Caco-2 (cell line): ENCODE measurements around the gene MUC6. TPM values are rescaled to one million over a fixed set of nuclear protein-coding genes. Genes with fewer than 3 reads are reported as not detected.
A peak's percentile ranks its signal among the peaks of the same experiment; 100 is the strongest.

Source experiments
- BruUV-seq: library from RNA; stranded (reverse); fragments of 400-500 nt; replicated peaks from 2 replicates; lab custom pipeline; 2021; lab: Mats Ljungman, UMichigan
- CTCF ChIA-PET: fragments of 300-600 bp; sonication (Branson Sonifier 250); formaldehyde crosslinking; loops from one replicate; lab custom pipeline; 2022; ENCODE audit warnings: antibody characterized with exemption; lab: Charles Lee
- POLR2A ChIA-PET: fragments of 300-600 bp; sonication (Branson Sonifier 250); formaldehyde crosslinking; loops from one replicate; lab custom pipeline; 2022; ENCODE audit warnings: antibody characterized with exemption; lab: Charles Lee
- DNase-seq, 2 experiments: peaks; one replicate each; pipeline versions ENCODE4 v3.0.0 to v3.0.0-alpha.2; 2020 to 2022
- H3K27me3 ChIP-seq: replicated peaks from 2 replicates; pipeline ENCODE4 v1.6.0; 2011; ENCODE audit warnings: low read length; ENCODE audit not compliant: control insufficient read depth, insufficient read depth
- H3K36me3 ChIP-seq: 2 replicates; pipeline ENCODE4 v1.5.1; 2011; ENCODE audit warnings: low read length; ENCODE audit not compliant: control insufficient read depth, insufficient read depth
- H3K4me1 ChIP-seq: fragments of 250-450 bp; sonication (Bioruptor Pico); 2 replicates; pipeline ENCODE4 v1.5.1; 2020; ENCODE audit warnings: mild to moderate bottlenecking
- H3K4me3 ChIP-seq: 2 replicates; pipeline ENCODE4 v1.5.1; 2011; ENCODE audit warnings: low read depth, mild to moderate bottlenecking, control low read depth, low read length
- H3K9me3 ChIP-seq: fragments of 250-450 bp; sonication (Bioruptor Pico); 2 replicates; pipeline ENCODE4 v1.5.1; 2020; ENCODE audit warnings: mild to moderate bottlenecking, moderate library complexity
- H3K27ac Mint-ChIP-seq: one replicate; pipeline ENCODE4 v1.8.0; 2022; ENCODE audit warnings: mixed read lengths; ENCODE audit not compliant: unreplicated experiment
- H3K27me3 Mint-ChIP-seq: one replicate; pipeline ENCODE4 v1.8.0; 2022; ENCODE audit warnings: mixed read lengths; ENCODE audit not compliant: insufficient read depth, unreplicated experiment
- H3K36me3 Mint-ChIP-seq: one replicate; pipeline ENCODE4 v1.8.0; 2022; ENCODE audit warnings: mild to moderate bottlenecking, mixed read lengths; ENCODE audit not compliant: insufficient read depth, unreplicated experiment
- H3K4me1 Mint-ChIP-seq: one replicate; pipeline ENCODE4 v1.8.0; 2022; ENCODE audit warnings: low read depth, mixed read lengths; ENCODE audit not compliant: unreplicated experiment
- H3K4me3 Mint-ChIP-seq: one replicate; pipeline ENCODE4 v1.8.0; 2022; ENCODE audit warnings: mild to moderate bottlenecking, moderate library complexity, mixed read lengths; ENCODE audit not compliant: unreplicated experiment
- H3K9me3 Mint-ChIP-seq: one replicate; pipeline ENCODE4 v1.8.0; 2022; ENCODE audit warnings: mixed read lengths; ENCODE audit not compliant: unreplicated experiment
- CTCF ChIP-seq, 2 experiments: fragments of 200-600 bp in 1 of 2; IDR thresholded peaks; 1 replicate in 1 of 2; 2 replicates in 1 of 2; pipeline versions ENCODE4 v1.5.1 to v1.8.0; 2011 to 2022; ENCODE audit warnings: antibody characterized with exemption in 1 of 2, control low read depth in 1 of 2, inconsistent platforms in 1 of 2, low read depth in 1 of 2, low read length in 1 of 2, mild to moderate bottlenecking in 1 of 2, moderate library complexity in 1 of 2; ENCODE audit not compliant: insufficient read depth in 1 of 2, severe bottlenecking in 1 of 2, unreplicated experiment in 1 of 2
- intact Hi-C: fragments of 100-400 bp; cut with micrococcal nuclease; formaldehyde crosslinking; loops from one replicate; pipeline ENCODE4 v1.10.0; 2022; ENCODE audit not compliant: unreplicated experiment
- total RNA-seq: library from RNA; stranded (reverse); gene quantifications from 2 replicates; pipeline ENCODE4 v1.2.3, GENCODE V29; 2022

The MUC6 gene
- total RNA-seq, 1 experiment from 2014 or later, result not detected

GRCh38 chr11:1064167-1064566 is 27.6 kb upstream of the MUC6 start:
- Histone ChIP-seq H3K4me3 (no peak overlapping the region), H3K4me1 (no peaks in the 10 kb centered on the region), H3K27me3 (no peaks in the 10 kb centered on the region), H3K36me3 (no peaks in the 10 kb centered on the region), H3K9me3 (peaks cover 10% of the 10 kb centered on the region)
- CTCF ChIA-PET, result no interaction called here
- BruUV-seq, result no TSS peak
- Mint-ChIP-seq H3K27ac (no peak overlapping the region), H3K9me3 (peaks cover 11% of the 10 kb centered on the region), H3K27me3 (peaks cover 7% of the 10 kb centered on the region), H3K4me1 (no peaks in the 10 kb centered on the region), H3K36me3 (no peaks in the 10 kb centered on the region), H3K4me3 (no peak overlapping the region)
- TF ChIP-seq CTCF (IDR thresholded peaks at IDR 0.05; ENCODE audit: insufficient read depth in 1 of 2, low read depth in 1 of 2, low read length in 1 of 2, severe bottlenecking in 1 of 2, unreplicated experiment in 1 of 2), result no peak
- DNase-seq, result no peak
- intact Hi-C loops, result no loop called here
- POLR2A ChIA-PET, result no interaction called here

- H3K36me3 ChIP-seq, result no peaks in the 10 kb centered on the region
- no peak for DNase-seq
- CTCF ChIA-PET, result no interaction called here
- Mint-ChIP-seq H3K4me3 (no peak overlapping the region), H3K27ac (no peak overlapping the region), H3K9me3 (peaks cover 11% of the 10 kb centered on the region), H3K27me3 (peaks cover 5% of the 10 kb centered on the region), H3K36me3 (no peaks in the 10 kb centered on the region), H3K4me1 (no peaks in the 10 kb centered on the region)
- H3K9me3 ChIP-seq, result peaks cover 10% of the 10 kb centered on the region
- BruUV-seq, result no TSS peak
- H3K27me3 ChIP-seq, result no peaks in the 10 kb centered on the region
- POLR2A ChIA-PET, result no interaction called here
- no peaks in the 10 kb centered on the region for H3K4me1 ChIP-seq
- H3K4me3 ChIP-seq, result no peak overlapping the region
- intact Hi-C loops, result no loop called here
- no peak for TF ChIP-seq CTCF (IDR thresholded peaks at IDR 0.05; ENCODE audit: insufficient read depth in 1 of 2, low read depth in 1 of 2, low read length in 1 of 2, severe bottlenecking in 1 of 2, unreplicated experiment in 1 of 2)
These were observed 25.7 kb upstream of the MUC6 start for GRCh38 chr11:1062075-1062820.

GRCh38 chr11:1060852-1061616 is 24.5 kb upstream of the MUC6 start:
- Mint-ChIP-seq H3K36me3 (no peaks in the 10 kb centered on the region), H3K4me3 (no peak overlapping the region), H3K27me3 (peaks cover 5% of the 10 kb centered on the region), H3K27ac (no peak overlapping the region), H3K9me3 (peaks cover 11% of the 10 kb centered on the region), H3K4me1 (no peaks in the 10 kb centered on the region)
- TF ChIP-seq CTCF (IDR thresholded peaks at IDR 0.05; ENCODE audit: insufficient read depth in 1 of 2, low read depth in 1 of 2, low read length in 1 of 2, severe bottlenecking in 1 of 2, unreplicated experiment in 1 of 2), result no peak
- H3K36me3 ChIP-seq, result no peaks in the 10 kb centered on the region
- POLR2A ChIA-PET, result interaction anchor here (0.6 kb wide), 1 partner anchor 23 kb away, joined by 6 read pairs; no protein-coding TSS in a partner anchor
- no peaks in the 10 kb centered on the region for H3K27me3 ChIP-seq
- H3K4me3 ChIP-seq, result no peak overlapping the region
- DNase-seq, result peak in 1 of 2 experiments; percentile 54
- no TSS peak for BruUV-seq
- H3K4me1 ChIP-seq, result no peaks in the 10 kb centered on the region
- intact Hi-C loops, result no loop called here
- CTCF ChIA-PET, result no interaction called here
- peaks cover 10% of the 10 kb centered on the region for H3K9me3 ChIP-seq
